ENCODE results near the gene DCAKD.

GRCh38 chr17:45001310-45001709 is 50.1 kb downstream of the DCAKD start:
- TF ChIP-seq CTCF (IDR thresholded peaks at IDR 0.05) (no peak), ATF3 (CRISPR knock-in tag; conservative IDR thresholded peaks at IDR 0.05) (no peak), NFYB (CRISPR knock-in tag; conservative IDR thresholded peaks at IDR 0.05; ENCODE audit: low read depth) (no peak), JUN (CRISPR knock-in tag; IDR thresholded peaks at IDR 0.05) (no peak), GRHL2 (CRISPR knock-in tag; IDR thresholded peaks at IDR 0.05; ENCODE audit: insufficient replicate concordance, severe bottlenecking) (no peak)
